GM12875 (cell line): ENCODE data around the gene MEF2B.

Experiments used
- H3K4me3 ChIP-seq: one replicate; pipeline ENCODE4 v1.5.1; 2011; ENCODE audit warnings: low read depth, low read length, control low read depth
- CTCF ChIP-seq: IDR thresholded peaks from 2 replicates; pipeline ENCODE4 v1.5.1; 2011; ENCODE audit warnings: low read depth, mild to moderate bottlenecking, control low read depth, inconsistent platforms, low read length, moderate library complexity, borderline replicate concordance; ENCODE audit not compliant: insufficient read depth

MEF2B gene

GRCh38 chr19:19213426-19214158, 43.5 kb upstream of the MEF2B start:
- no peak for TF ChIP-seq CTCF
- H3K4me3 ChIP-seq, result no peak overlapping the region

- H3K4me3 ChIP-seq, result no peak overlapping the region
- no peak for TF ChIP-seq CTCF
Measured at GRCh38 chr19:19212916-19213315, 42.9 kb upstream of the MEF2B start.

- no peak within 1 kb of the TSS for H3K4me3 ChIP-seq
- TF ChIP-seq CTCF, result no peak
Measured at GRCh38 chr19:19211499-19212420, 41.7 kb upstream of the MEF2B start, which contains the start of gene NCAN. NCAN (plus strand) TSS chr19:19211958; CDS start chr19:19216954, 4,996 bp downstream.

DNA sequence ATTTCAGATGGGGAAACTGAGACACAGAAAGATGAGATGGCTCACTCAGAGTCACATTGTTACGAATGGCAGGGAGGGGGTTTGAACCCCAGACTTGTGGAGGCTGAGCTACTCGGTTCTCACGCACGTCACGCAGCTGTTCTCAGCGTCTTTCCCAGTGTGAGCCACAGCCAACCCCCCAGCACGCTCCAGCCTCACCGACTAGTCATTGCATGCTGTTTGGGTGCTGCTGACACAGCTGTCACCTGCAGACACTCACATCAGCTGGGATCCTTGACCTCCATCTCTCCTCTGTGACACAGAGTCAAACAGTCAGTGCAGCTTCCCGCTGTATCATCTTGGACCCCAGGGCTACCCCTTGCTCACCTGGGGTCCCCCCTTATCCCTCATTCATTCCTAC, 39.3 kb upstream of the MEF2B start:
- H3K4me3 ChIP-seq, result no peak overlapping the region
- TF ChIP-seq CTCF, result no peak

DNA sequence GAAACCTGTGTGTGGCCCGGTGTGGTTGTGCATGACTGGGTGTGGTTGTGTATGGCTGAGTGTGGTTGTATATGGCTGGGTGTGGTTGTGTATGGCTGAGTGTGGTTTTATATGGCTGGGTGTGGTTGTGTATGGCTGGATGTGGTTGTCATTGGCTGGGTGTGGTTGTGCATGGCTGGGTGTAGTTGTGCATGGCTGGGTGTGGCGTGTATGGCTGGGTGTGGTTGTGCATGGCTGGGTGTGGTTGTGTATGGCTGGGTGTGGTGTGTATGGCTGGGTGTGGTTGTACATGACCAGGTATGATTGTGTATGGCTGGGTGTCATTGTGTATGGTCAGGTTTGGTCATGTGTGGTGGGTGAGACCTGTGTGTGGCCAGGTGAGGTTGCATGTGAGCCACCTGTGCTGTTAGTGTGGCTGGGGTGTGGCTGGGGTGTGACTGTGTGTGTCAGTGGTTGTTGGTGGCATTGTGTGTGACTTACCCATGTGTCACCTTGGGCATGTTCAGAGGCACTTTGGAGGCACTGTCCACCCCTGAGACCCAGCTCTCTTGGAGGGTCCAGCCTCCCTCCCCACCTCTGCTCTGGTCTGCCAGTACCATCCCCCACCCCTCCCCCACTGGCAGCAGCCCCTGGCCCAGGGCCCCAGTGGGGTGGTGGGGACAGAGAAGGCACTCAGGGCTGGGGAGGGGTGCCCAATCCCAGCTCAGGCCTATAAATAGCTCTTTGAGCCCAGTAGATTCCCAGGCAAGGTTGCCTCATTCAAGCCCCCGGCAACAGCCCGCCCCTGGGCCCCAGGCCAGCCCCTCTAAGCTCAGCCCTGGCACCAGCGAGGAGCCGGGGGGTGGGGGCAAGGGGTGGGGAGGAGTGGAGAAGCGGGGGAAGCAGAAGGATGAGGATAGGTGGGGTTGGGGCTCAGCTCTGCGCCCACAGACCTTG, 37.8 kb upstream of the MEF2B start:
- no peak overlapping the region for H3K4me3 ChIP-seq

More for the DNA sequence above, 37.8 kb upstream of the MEF2B start:
- no peak for TF ChIP-seq CTCF
